Subcutaneous adipose tissue (tissue), 4 donors: ENCODE data around the gene PCDHA3. TPM values are rescaled to one million over a fixed set of nuclear protein-coding genes. Genes with fewer than 3 reads are reported as not detected.

Source experiments
- CTCF ChIP-seq: fragments of 450-650 bp; IDR thresholded peaks from one replicate; pipeline ENCODE4 v1.5.1; 2016; ENCODE audit warnings: low read depth, mild to moderate bottlenecking, control low read depth, antibody characterized with exemption, moderate library complexity
- total RNA-seq, 4 donors: library from RNA; depleted of rRNA; stranded (reverse); fragments of >200 nt; gene quantifications; one replicate each; pipeline ENCODE4 v1.1.0, GENCODE V29; 2016

Gene PCDHA3
- total RNA-seq, 4 donors from 2014 or later: 0.16 to 0.34 (median 0.20) TPM

- no peak for TF ChIP-seq CTCF
Observed at GRCh38 chr5:140794595-140795258, 6.1 kb upstream of the PCDHA3 start, which contains the start of gene PCDHA2. Gene PCDHA2, plus strand, starts transcription at chr5:140794852.

- TF ChIP-seq CTCF: no peak
Observed at GRCh38 chr5:140795259-140795641, 5.6 kb upstream of the PCDHA3 start.

GRCh38 chr5:140796718-140797095 lies 4.2 kb upstream of the PCDHA3 start:
- no peak for TF ChIP-seq CTCF

GRCh38 chr5:140801494-140801841 lies 611 bp downstream of the PCDHA3 start:
- TF ChIP-seq CTCF: no peak

- TF ChIP-seq CTCF: no peak
Observed at GRCh38 chr5:140802781-140803271, 2.0 kb downstream of the PCDHA3 start.

- no peak for TF ChIP-seq CTCF
Observed at GRCh38 chr5:140806834-140807775, 6.2 kb downstream of the PCDHA3 start, which contains the start of gene PCDHA4. Gene PCDHA4, plus strand, starts transcription at chr5:140807068.

GRCh38 chr5:140808889-140809291 lies 8.0 kb downstream of the PCDHA3 start:
- TF ChIP-seq CTCF: no peak
